Measurements from ENCODE around the gene SLIT3. TPM values are rescaled to one million over a fixed set of nuclear protein-coding genes. Genes with fewer than 3 reads are reported as not detected.

SLIT3 gene
- total and polyA plus RNA-seq, 2 experiments from 2014 or later: 0.59 to 0.71 TPM

- TF ChIP-seq ZNF462 (CRISPR knock-in tag; IDR thresholded peaks at IDR 0.05) (no peak), EZH2 (IDR thresholded peaks at IDR 0.05; ENCODE audit: low read depth, unreplicated experiment) (no peak), NANOG (IDR thresholded peaks at IDR 0.05; ENCODE audit: borderline replicate concordance) (no peak), ZNF331 (CRISPR knock-in tag; IDR thresholded peaks at IDR 0.05; ENCODE audit: low read depth) (no peak), ZNF114 (CRISPR knock-in tag; IDR thresholded peaks at IDR 0.05) (no peak)
Measured at GRCh38 chr5:169190849-169191248, 110.1 kb downstream of the SLIT3 start (continued).

GRCh38 chr5:169185626-169186025, 115.3 kb downstream of the SLIT3 start:
- no peak overlapping the region for H3K4me2 ChIP-seq
- H3K27ac ChIP-seq (ENCODE audit: low read depth): no peak overlapping the region
- H3K79me2 ChIP-seq (replicated peaks; ENCODE audit: insufficient read depth): no peaks in the 10 kb centered on the region
- Mint-ChIP-seq H3K4me1 (peaks cover 12% of the 10 kb centered on the region; the same call in 2 of the 3 replicates), H3K27me3 (ENCODE audit: insufficient read depth, low read depth, poor library complexity) (peaks cover 4% of the 10 kb centered on the region), H3K36me3 (ENCODE audit: low read depth) (no peaks in the 10 kb centered on the region), H3K9me3 (no peaks in the 10 kb centered on the region; the same call in 2 of the 3 replicates), H3K27ac (no peak overlapping the region), H3K4me3 (no peak overlapping the region)
- no peaks in the 10 kb centered on the region for H4K20me1 ChIP-seq (replicated peaks; ENCODE audit: insufficient read depth)
- DNase-seq (ENCODE audit: low spot score) (no peak), ATAC-seq (no peak)
- no peak overlapping the region for H3K4me3 ChIP-seq
- no peaks in the 10 kb centered on the region for H3F3A ChIP-seq (replicated peaks; ENCODE audit: low read depth)
- H3K9me2 ChIP-seq (ENCODE audit: insufficient read depth): peaks cover 3% of the 10 kb centered on the region; the same call in 1 of the 2 replicates
- H3K27me3 ChIP-seq (ENCODE audit: insufficient read depth): no peaks in the 10 kb centered on the region
- H3K4me1 ChIP-seq (ENCODE audit: insufficient read depth): no peaks in the 10 kb centered on the region
- H3K36me3 ChIP-seq (ENCODE audit: insufficient read depth): no peaks in the 10 kb centered on the region
- no peak overlapping the region for H2AFZ ChIP-seq
- TF ChIP-seq ZNF462 (CRISPR knock-in tag; IDR thresholded peaks at IDR 0.05) (no peak), ZNF331 (CRISPR knock-in tag; IDR thresholded peaks at IDR 0.05; ENCODE audit: low read depth) (no peak), JUNB (IDR thresholded peaks at IDR 0.05; ENCODE audit: unreplicated experiment) (no peak), CTCF (conservative IDR thresholded peaks at IDR 0.05; ENCODE audit: low read depth in 2 of 2) (no peak), POLR2AphosphoS5 (IDR thresholded peaks at IDR 0.05; ENCODE audit: low read depth) (no peak)

All from GM23338 (cell line).